Stimulated activated CD4-positive, alpha-beta T cell treated with anti-CD3 and anti-CD28 coated beads, Interleukin-4, amount 100 ng/mL, for 24 hours (primary cell): ENCODE measurements around the gene NOP53.
"Not testable (repeated sequence)": the region's sequence is repeated elsewhere in the genome, so short reads cannot be mapped to it uniquely, and the experiment has no call there.

Experiments used
- DNase-seq: peaks from one replicate; pipeline ENCODE4 v3.0.0-alpha.2; 2020

Gene NOP53

GRCh38 chr19:47718415-47719046, 26.8 kb upstream of the NOP53 start:
- not testable (repeated sequence) for DNase-seq

GRCh38 chr19:47719047-47719859, 26.1 kb upstream of the NOP53 start:
- no peak for DNase-seq

GRCh38 chr19:47720669-47721422, 24.5 kb upstream of the NOP53 start:
- no peak for DNase-seq

DNA sequence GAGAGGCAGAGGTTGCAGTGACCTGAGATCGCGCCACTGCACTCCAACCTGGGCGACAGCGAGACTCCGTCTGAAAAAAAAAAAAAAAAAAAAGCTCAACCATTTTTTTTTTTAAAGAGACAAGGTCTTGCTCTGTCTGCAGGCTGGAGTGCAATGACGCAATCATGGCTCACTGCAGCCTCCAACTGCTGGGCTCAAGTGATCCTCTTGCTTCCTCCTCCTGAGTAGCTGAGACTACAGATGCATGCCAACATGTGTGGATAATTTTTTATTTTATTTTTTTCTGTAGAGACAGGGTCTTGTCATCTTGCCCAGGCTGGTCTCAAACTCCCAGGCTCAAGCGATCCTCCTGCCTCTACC, 21.8 kb upstream of the NOP53 start:
- DNase-seq: no peak

- DNase-seq: no peak
Observed at GRCh38 chr19:47725759-47726401, 19.5 kb upstream of the NOP53 start.

GRCh38 chr19:47726467-47726866, 18.9 kb upstream of the NOP53 start:
- no peak for DNase-seq

- not testable (repeated sequence) for DNase-seq
Observed at GRCh38 chr19:47728295-47728694, 17.1 kb upstream of the NOP53 start.

DNA sequence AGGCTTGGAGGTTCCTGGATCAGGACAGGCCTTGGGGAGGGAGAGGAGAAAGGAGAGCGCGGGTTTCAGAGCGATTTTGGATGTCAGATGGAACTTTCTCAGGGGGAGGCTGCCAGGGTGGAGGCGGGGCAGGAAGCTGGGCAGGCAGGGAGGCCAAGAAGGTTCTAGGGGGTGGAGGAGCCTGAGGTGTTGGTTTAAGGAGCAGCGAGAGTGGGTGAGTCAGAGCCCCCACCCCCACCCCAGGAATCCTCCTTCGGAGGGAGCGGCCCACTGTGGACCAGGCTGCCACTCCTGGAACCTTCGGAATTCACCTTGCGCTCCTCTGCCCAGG, 15.9 kb upstream of the NOP53 start:
- no peak for DNase-seq

- DNase-seq: peak; percentile 57
Observed at GRCh38 chr19:47729799-47730520, 15.4 kb upstream of the NOP53 start.

DNA sequence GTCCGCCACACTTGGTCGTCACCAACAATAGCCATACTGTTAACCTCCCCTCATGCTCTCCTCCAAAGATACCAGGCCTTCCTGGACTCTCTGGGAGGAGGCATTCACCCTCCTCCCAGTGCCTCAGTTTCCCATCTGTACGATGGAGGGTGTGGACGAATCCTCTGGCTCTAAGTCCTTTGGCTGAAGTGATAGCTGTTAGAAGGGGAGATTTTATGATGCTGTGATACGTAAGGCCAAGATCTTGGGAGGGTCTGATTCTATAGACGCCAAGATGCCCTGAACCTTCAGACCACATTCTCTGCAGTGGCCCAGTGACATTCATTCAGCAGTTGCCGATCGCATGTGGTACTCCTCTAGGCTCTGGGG, 14.8 kb upstream of the NOP53 start:
- no peak for DNase-seq

- no peak for DNase-seq
Observed at GRCh38 chr19:47730910-47731309, 14.4 kb upstream of the NOP53 start.

DNA sequence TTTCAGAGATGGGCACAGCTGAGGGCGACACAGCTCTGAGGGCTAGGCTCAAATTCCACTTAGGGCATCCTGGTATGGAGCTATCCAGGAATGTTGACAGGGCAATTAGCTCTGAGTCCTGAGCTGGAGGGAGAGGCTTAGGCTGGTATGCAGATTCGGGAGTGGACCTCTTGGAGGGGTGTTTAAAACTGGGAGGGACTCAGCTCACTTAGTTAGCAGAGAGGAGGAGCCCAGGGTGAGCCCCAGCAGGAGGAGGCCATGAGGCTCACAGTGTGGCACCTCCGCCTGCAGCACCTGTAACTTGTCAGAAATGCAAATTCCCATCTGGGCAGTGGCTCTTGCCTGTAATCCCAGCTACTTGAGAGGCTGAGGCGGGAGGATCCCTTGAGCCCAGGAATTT, 10.2 kb upstream of the NOP53 start:
- no peak for DNase-seq

DNA sequence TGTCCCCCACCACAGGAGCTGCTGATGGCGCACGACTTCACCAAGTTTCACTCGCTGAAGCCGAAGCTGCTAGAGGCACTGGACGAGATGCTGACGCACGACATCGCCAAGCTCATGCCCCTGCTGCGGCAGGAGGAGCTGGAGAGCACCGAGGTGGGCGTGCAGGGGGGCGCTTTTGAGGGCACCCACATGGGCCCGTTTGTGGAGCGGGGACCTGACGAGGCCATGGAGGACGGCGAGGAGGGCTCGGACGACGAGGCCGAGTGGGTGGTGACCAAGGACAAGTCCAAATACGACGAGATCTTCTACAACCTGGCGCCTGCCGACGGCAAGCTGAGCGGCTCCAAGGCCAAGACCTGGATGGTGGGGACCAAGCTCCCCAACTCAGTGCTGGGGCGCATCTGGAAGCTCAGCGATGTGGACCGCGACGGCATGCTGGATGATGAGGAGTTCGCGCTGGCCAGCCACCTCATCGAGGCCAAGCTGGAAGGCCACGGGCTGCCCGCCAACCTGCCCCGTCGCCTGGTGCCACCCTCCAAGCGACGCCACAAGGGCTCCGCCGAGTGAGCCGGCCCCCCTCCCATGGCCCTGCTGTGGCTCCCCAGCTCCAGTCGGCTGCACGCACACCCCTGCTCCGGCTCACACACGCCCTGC, 4.4 kb upstream of the NOP53 start:
- DNase-seq: no peak

DNA sequence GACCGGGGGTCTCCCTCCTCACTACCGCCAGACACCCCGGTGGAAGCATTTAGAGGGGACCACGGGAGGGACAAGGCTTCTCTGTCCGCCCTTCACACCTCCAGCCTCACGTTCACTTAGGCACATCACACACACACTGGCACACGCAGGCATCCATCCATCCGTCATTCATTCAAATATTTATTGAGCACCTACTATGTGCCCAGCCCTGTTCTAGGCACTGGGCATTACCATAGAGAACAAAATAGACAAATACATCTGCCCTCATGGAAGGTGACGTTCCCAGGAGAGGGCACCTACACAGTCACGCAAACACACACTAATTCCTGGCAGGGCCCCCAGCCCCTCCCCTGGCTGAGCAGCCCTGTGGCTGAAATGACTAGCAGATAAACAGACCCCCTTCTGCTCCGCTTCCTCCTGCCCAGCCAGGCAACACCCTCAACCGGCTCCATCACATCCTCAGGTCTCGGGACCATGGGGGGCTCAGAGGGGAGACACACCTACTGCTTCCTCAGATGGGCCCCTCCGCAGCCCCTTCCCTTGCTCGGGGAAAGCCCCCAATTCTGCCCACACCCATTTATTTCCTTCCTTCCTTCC, 3.7 kb upstream of the NOP53 start:
- DNase-seq: no peak

DNA sequence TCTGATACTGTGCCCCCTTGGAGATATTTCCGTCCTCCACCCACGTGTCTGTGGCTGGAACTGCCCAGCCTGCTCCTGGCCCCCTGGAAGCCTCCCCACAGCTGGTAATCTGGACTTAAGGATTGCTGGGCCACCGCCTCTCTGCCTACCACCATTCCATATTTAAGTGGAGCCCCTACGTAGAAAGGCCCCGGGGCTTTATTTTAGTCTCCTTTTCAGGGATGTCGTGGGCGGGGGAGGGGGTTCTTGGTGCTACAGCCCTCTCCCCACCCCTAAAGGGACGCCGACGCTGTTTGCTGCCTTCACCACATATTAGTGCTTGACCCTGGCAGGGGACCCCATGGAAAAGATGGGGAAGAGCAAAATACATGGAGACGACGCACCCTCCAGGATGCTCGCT, 2.7 kb upstream of the NOP53 start:
- no peak for DNase-seq

DNA sequence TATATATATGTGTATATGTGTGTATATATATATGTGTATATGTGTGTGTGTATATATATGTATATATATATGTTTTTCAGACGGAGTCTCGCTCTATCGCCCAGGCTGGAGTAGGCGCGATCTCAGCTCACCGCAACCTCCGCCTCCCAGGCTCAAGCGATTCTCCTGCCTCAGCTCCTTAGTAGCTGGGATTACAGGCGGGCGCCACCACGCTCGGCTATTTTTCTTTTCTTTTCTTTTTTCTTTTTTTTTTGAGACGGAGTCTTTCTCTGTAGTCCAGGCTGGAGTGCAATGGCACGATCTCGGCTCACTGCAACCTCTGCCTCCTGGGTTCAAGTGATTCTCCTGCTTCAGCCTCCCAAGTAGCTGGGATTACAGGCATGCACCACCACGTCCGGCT, 783 bp downstream of the NOP53 start:
- not testable (repeated sequence) for DNase-seq

- no peak for DNase-seq
Observed at GRCh38 chr19:47749326-47749725, 4.0 kb downstream of the NOP53 start.

GRCh38 chr19:47750752-47751151, 5.4 kb downstream of the NOP53 start:
- no peak for DNase-seq

- no peak for DNase-seq
Observed at GRCh38 chr19:47752440-47753211, 7.3 kb downstream of the NOP53 start.

DNA sequence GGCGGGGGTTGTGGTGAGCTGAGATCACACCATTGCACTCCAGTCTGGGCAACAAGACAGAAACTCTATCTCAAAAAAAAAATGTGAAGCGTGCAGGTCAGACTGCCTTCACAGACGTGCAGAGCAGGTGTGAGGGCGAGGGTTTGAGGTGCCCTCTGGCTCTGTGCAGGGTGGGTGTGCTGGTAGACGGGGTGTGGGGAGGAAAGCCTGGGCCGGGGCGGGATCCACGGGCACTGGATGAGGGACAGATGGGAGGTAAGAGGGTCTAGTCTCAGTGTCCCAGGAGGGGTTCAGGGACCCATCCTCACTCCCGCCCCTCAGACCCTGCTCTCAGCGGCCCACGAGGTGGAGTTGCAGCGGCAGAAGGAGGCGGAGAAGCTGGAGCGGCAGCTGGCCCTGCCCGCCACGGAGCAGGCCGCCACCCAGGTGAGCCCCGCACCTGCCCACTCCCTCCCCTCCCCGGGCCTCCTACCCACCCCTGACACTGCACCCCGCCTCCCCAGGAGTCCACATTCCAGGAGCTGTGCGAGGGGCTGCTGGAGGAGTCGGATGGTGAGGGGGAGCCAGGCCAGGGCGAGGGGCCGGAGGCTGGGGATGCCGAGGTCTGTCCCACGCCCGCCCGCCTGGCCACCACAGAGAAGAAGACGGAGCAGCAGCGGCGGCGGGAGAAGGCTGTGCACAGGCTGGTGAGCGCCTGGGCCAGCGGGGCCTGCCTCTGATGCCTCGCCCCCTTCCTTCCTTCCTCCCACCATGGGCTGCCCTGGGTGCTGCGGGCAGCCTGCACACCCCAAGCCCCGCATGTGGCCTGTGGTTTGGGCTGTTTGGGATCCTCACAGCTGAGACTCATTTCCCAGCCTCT, 9.1 kb downstream of the NOP53 start:
- no peak for DNase-seq
